Activated CD4-positive, alpha-beta T cell treated with anti-CD3 and anti-CD28 coated beads, Interleukin-2, amount 50 U/mL, for 16 hours (primary cell): Measurements from ENCODE around the gene HDAC4.

Source experiments
- DNase-seq: peaks from one replicate; pipeline ENCODE4 v3.0.0-alpha.2; 2020

Gene HDAC4

GRCh38 chr2:239247401-239248245 lies 153.2 kb downstream of the HDAC4 start:
- DNase-seq = peak; percentile 23

- no peak for DNase-seq
These were observed 154.1 kb downstream of the HDAC4 start for GRCh38 chr2:239246723-239247122.

GRCh38 chr2:239245872-239246721 lies 154.7 kb downstream of the HDAC4 start:
- DNase-seq = no peak

- no peak for DNase-seq
These were observed 155.7 kb downstream of the HDAC4 start for GRCh38 chr2:239245107-239245506.

GRCh38 chr2:239244625-239245024 lies 156.2 kb downstream of the HDAC4 start:
- DNase-seq = no peak

- DNase-seq = no peak
These were observed 159.3 kb downstream of the HDAC4 start for GRCh38 chr2:239241431-239241960.

GRCh38 chr2:239240414-239240881 lies 160.4 kb downstream of the HDAC4 start:
- no peak for DNase-seq

- no peak for DNase-seq
These were observed 161.0 kb downstream of the HDAC4 start for GRCh38 chr2:239239607-239240413.

GRCh38 chr2:239238839-239239606 lies 161.8 kb downstream of the HDAC4 start:
- no peak for DNase-seq

GRCh38 chr2:239238381-239238780 lies 162.4 kb downstream of the HDAC4 start:
- DNase-seq = no peak

- DNase-seq = no peak
These were observed 164.0 kb downstream of the HDAC4 start for GRCh38 chr2:239236808-239237205.

GRCh38 chr2:239236043-239236807 lies 164.6 kb downstream of the HDAC4 start:
- DNase-seq = no peak

- no peak for DNase-seq
These were observed 165.5 kb downstream of the HDAC4 start for GRCh38 chr2:239235311-239235710.

- DNase-seq = no peak
These were observed 166.3 kb downstream of the HDAC4 start for GRCh38 chr2:239234191-239235175.

GRCh38 chr2:239233576-239233975 lies 167.2 kb downstream of the HDAC4 start:
- no peak for DNase-seq

GRCh38 chr2:239232195-239232578 lies 168.6 kb downstream of the HDAC4 start:
- DNase-seq = no peak

GRCh38 chr2:239231231-239232194 lies 169.3 kb downstream of the HDAC4 start:
- no peak for DNase-seq

GRCh38 chr2:239230318-239231052 lies 170.3 kb downstream of the HDAC4 start:
- no peak for DNase-seq
